Measurements from ENCODE around the gene EMC1.

DNA sequence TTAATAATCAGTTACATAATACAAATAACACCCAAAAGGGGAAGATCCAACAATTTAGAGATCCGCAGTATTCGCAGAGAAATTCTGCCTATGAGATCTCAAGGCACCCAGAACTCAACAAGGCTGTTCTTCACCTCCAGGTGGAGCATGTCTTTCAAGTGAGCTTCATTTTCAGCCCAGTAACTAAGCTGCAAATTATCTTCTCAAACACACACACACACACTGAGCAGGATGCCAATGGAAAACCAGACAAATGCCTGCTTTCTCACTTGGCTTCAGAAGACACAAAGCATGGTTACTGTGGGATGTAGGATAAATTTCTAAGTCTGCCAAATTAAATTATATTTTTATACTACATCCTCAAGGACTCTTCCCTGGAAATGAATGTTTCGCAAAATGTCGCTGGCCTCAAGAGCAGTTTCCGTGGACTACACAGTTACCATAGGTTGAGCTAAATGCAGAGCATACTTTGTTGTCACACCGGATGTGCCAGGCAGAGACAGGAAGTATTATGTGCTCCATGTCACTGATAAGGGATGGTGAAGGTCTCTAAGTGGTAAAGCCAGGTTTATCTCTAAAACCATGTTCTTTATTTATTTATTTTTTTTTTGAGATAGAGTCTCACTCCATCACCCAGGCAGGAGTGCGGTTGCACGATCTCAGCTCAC lies 71.6 kb downstream of the EMC1 start:
- TF ChIP-seq, protein P1, sequence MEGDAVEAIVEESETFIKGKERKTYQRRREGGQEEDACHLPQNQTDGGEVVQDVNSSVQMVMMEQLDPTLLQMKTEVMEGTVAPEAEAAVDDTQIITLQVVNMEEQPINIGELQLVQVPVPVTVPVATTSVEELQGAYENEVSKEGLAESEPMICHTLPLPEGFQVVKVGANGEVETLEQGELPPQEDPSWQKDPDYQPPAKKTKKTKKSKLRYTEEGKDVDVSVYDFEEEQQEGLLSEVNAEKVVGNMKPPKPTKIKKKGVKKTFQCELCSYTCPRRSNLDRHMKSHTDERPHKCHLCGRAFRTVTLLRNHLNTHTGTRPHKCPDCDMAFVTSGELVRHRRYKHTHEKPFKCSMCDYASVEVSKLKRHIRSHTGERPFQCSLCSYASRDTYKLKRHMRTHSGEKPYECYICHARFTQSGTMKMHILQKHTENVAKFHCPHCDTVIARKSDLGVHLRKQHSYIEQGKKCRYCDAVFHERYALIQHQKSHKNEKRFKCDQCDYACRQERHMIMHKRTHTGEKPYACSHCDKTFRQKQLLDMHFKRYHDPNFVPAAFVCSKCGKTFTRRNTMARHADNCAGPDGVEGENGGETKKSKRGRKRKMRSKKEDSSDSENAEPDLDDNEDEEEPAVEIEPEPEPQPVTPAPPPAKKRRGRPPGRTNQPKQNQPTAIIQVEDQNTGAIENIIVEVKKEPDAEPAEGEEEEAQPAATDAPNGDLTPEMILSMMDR (IDR thresholded peaks at IDR 0.05): peak in 3 of 6 experiments; percentile 22 to 41 (median 33)
- no peak for TF ChIP-seq POLR2A (IDR thresholded peaks at IDR 0.05)

Measured in thyroid gland (tissue), 4 donors.